ENCODE results near the gene TNPO1.

TNPO1 gene

DNA sequence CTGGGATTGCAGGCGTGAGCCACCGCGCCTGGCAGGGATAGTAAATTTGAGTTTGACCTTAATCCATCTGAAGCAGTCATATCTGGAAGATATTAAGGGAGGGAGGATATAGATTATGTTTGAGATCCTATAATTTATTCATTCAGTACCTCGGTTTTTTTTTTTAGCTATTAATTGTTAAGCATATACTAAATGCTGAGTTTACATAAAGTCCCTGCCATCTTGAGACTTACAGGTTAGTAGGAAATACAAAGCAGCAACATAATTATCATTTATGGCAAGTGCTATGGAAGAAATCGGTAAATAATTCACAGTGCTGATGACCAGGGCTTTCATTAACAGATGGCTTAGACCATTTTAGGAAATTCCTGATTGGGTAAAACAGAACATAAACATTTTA, 72.9 kb downstream of the TNPO1 start:
- no peak for DNase-seq
- Histone ChIP-seq H2BK120ac (ENCODE audit: low read depth, low read length) (no peak overlapping the region), H3K79me2 (ENCODE audit: control insufficient read depth, insufficient read depth, low read length) (no peaks in the 10 kb centered on the region), H2BK15ac (replicated peaks; ENCODE audit: low read depth) (no peak overlapping the region), H3K18ac (ENCODE audit: low read length) (no peak overlapping the region), H3K4me1 (ENCODE audit: control insufficient read depth, low read depth, low read length) (no peaks in the 10 kb centered on the region), H2BK5ac (ENCODE audit: low read length) (no peak overlapping the region), H3K27me3 (ENCODE audit: insufficient read depth, low read length, poor library complexity) (no peaks in the 10 kb centered on the region), H4K5ac (ENCODE audit: low read length) (no peak overlapping the region), H4K8ac (ENCODE audit: low read depth, low read length) (no peak overlapping the region), H3K36me3 (ENCODE audit: control insufficient read depth, insufficient read depth, low read length) (peaks cover 2% of the 10 kb centered on the region), H3K56ac (ENCODE audit: low read length) (no peak overlapping the region), H3K4ac (ENCODE audit: low read depth, low read length) (no peak overlapping the region), H3K4me3 (ENCODE audit: low read length) (no peak overlapping the region), H3K79me1 (ENCODE audit: low read length) (peaks cover 4% of the 10 kb centered on the region), H3K9ac (ENCODE audit: low read length) (no peak overlapping the region), H3K23ac (ENCODE audit: low read length) (no peak overlapping the region), H2AK5ac (ENCODE audit: low read length) (no peak overlapping the region), H3K4me2 (ENCODE audit: low read length) (no peak overlapping the region), H3K27ac (ENCODE audit: low read depth, low read length) (no peak overlapping the region)
- no CpG with 5 or more reads among the region's 5 CpGs for WGBS (ENCODE audit: extremely low coverage, insufficient coverage, low lambda C conversion rate)

DNA sequence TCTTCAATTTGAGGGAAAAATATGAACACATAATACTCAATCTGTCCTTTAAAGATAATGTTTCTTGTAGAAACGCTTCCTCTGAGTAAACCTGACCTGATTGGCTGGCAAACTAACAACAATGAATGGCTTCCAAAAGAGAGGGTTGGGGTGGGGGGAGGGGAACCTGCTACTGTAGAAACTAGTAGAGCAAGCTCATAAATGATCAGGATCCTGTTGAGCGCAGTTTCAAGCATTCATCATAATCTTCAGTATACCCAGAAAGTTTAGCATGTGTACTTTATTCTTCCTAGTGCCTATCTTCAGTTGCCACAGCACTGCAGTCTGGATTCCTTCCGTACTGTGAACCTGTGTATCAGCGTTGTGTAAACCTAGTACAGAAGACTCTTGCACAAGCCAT, 76.4 kb downstream of the TNPO1 start:
- H3K56ac ChIP-seq (ENCODE audit: low read length): no peak overlapping the region
- peaks cover 4% of the 10 kb centered on the region for H3K79me1 ChIP-seq (ENCODE audit: low read length)
- no peak for DNase-seq
- H2BK120ac ChIP-seq (ENCODE audit: low read depth, low read length): no peak overlapping the region
- H3K23ac ChIP-seq (ENCODE audit: low read length): no peak overlapping the region
- H2AK5ac ChIP-seq (ENCODE audit: low read length): no peak overlapping the region
- H2BK5ac ChIP-seq (ENCODE audit: low read length): no peak overlapping the region
- no peak overlapping the region for H3K27ac ChIP-seq (ENCODE audit: low read depth, low read length)
- H4K8ac ChIP-seq (ENCODE audit: low read depth, low read length): no peak overlapping the region
- H3K9ac ChIP-seq (ENCODE audit: low read length): no peak overlapping the region
- no peak overlapping the region for H2BK15ac ChIP-seq (replicated peaks; ENCODE audit: low read depth)
- H3K4ac ChIP-seq (ENCODE audit: low read depth, low read length): no peak overlapping the region
- WGBS (ENCODE audit: extremely low coverage, insufficient coverage, low lambda C conversion rate): no CpG with 5 or more reads among the region's 4 CpGs
- H3K79me2 ChIP-seq (ENCODE audit: control insufficient read depth, insufficient read depth, low read length): no peaks in the 10 kb centered on the region
- H3K27me3 ChIP-seq (ENCODE audit: insufficient read depth, low read length, poor library complexity): no peaks in the 10 kb centered on the region
- peaks cover 2% of the 10 kb centered on the region for H3K36me3 ChIP-seq (ENCODE audit: control insufficient read depth, insufficient read depth, low read length)
- H3K18ac ChIP-seq (ENCODE audit: low read length): no peak overlapping the region
- H4K5ac ChIP-seq (ENCODE audit: low read length): no peak overlapping the region
- no peak overlapping the region for H3K4me2 ChIP-seq (ENCODE audit: low read length)
- no peaks in the 10 kb centered on the region for H3K4me1 ChIP-seq (ENCODE audit: control insufficient read depth, low read depth, low read length)
- H3K4me3 ChIP-seq (ENCODE audit: low read length): no peak overlapping the region

DNA sequence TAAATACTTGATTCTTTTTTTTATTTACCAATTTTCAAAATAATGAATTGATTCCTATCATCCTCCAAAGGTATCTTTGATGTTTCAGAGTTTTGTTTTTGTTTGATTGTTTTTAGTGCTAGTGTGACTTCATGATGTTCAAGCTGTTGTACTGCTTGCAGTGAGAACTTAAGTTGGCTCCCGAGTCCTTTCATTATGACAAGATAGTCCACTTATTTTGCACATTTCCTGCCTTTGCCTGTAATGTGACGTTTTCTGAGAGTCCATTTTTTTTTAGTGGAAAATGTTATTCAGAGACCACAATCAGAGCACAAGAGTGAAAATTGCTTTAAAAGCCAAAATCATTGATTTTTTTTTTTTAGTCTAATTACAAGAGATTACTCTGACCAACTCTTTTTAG, 79.3 kb downstream of the TNPO1 start:
- H3K9ac ChIP-seq (ENCODE audit: low read length): no peak overlapping the region
- no peak overlapping the region for H3K4ac ChIP-seq (ENCODE audit: low read depth, low read length)
- no CpG with 5 or more reads among the region's 2 CpGs for WGBS (ENCODE audit: extremely low coverage, insufficient coverage, low lambda C conversion rate)
- no peak for DNase-seq
- no peak overlapping the region for H4K5ac ChIP-seq (ENCODE audit: low read length)
- H2BK5ac ChIP-seq (ENCODE audit: low read length): no peak overlapping the region
- H2AK5ac ChIP-seq (ENCODE audit: low read length): no peak overlapping the region
- H2BK120ac ChIP-seq (ENCODE audit: low read depth, low read length): no peak overlapping the region
- H3K36me3 ChIP-seq (ENCODE audit: control insufficient read depth, insufficient read depth, low read length): no peaks in the 10 kb centered on the region
- no peak overlapping the region for H3K56ac ChIP-seq (ENCODE audit: low read length)
- no peak overlapping the region for H3K27ac ChIP-seq (ENCODE audit: low read depth, low read length)
- no peaks in the 10 kb centered on the region for H3K27me3 ChIP-seq (ENCODE audit: insufficient read depth, low read length, poor library complexity)
- no peak overlapping the region for H3K4me3 ChIP-seq (ENCODE audit: low read length)
- H3K79me2 ChIP-seq (ENCODE audit: control insufficient read depth, insufficient read depth, low read length): no peaks in the 10 kb centered on the region
- no peak overlapping the region for H3K4me2 ChIP-seq (ENCODE audit: low read length)
- H3K79me1 ChIP-seq (ENCODE audit: low read length): no peaks in the 10 kb centered on the region
- no peak overlapping the region for H2BK15ac ChIP-seq (replicated peaks; ENCODE audit: low read depth)
- H3K23ac ChIP-seq (ENCODE audit: low read length): no peak overlapping the region
- no peak overlapping the region for H4K8ac ChIP-seq (ENCODE audit: low read depth, low read length)
- H3K18ac ChIP-seq (ENCODE audit: low read length): no peak overlapping the region
- no peaks in the 10 kb centered on the region for H3K4me1 ChIP-seq (ENCODE audit: control insufficient read depth, low read depth, low read length)

DNA sequence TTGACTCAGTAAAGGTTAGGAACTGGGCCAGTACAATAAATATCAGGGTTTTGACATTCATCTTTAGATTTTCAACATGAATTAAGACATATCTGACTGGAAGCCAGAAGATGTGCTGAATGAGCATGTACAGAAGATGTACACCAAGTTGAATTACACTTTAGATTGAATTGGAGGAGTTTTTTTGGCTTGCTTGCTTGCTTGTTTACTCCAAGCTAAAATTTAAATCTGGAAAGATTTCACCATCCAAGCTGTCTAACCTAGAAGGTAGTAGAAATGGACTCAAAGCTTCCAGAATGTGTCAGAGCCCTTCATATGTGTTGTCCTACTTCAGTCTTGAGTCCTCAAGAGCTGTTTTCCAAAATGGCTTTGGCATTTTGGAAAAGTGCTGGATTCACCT, 90.3 kb downstream of the TNPO1 start:
- H3K4ac ChIP-seq (ENCODE audit: low read depth, low read length): no peak overlapping the region
- no peak overlapping the region for H2BK5ac ChIP-seq (ENCODE audit: low read length)
- H3K27ac ChIP-seq (ENCODE audit: low read depth, low read length): no peak overlapping the region
- H4K8ac ChIP-seq (ENCODE audit: low read depth, low read length): no peak overlapping the region
- no peak for DNase-seq
- H3K36me3 ChIP-seq (ENCODE audit: control insufficient read depth, insufficient read depth, low read length): peaks cover 4% of the 10 kb centered on the region
- no peak overlapping the region for H2BK15ac ChIP-seq (replicated peaks; ENCODE audit: low read depth)
- no peaks in the 10 kb centered on the region for H3K79me1 ChIP-seq (ENCODE audit: low read length)
- H3K79me2 ChIP-seq (ENCODE audit: control insufficient read depth, insufficient read depth, low read length): no peaks in the 10 kb centered on the region
- H3K18ac ChIP-seq (ENCODE audit: low read length): no peak overlapping the region
- no peak overlapping the region for H3K4me2 ChIP-seq (ENCODE audit: low read length)
- no peak overlapping the region for H3K56ac ChIP-seq (ENCODE audit: low read length)
- no peaks in the 10 kb centered on the region for H3K27me3 ChIP-seq (ENCODE audit: insufficient read depth, low read length, poor library complexity)
- no peak overlapping the region for H2BK120ac ChIP-seq (ENCODE audit: low read depth, low read length)
- no peak overlapping the region for H4K5ac ChIP-seq (ENCODE audit: low read length)
- no peak overlapping the region for H2AK5ac ChIP-seq (ENCODE audit: low read length)
- H3K4me1 ChIP-seq (ENCODE audit: control insufficient read depth, low read depth, low read length): no peaks in the 10 kb centered on the region
- no peak overlapping the region for H3K4me3 ChIP-seq (ENCODE audit: low read length)
- no peak overlapping the region for H3K23ac ChIP-seq (ENCODE audit: low read length)
- no peak overlapping the region for H3K9ac ChIP-seq (ENCODE audit: low read length)

DNA sequence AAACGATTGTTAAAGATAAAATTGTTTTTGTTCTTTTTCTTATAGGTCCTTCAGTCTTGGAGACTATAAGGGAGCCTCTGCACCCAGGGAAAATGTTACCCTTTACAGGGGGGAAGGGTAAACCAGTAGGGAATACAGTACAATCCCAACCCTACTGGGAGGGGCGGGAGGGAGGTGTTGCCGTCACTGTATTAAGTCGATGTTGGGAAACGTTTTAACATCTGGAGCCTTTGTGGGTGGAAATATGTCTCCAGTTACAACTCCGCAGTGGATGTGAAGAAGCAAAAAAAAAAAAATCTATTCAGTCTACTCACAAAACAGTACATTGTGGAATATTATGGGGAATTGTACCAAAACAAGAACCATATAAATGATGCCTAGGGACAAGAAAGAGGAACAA, 92.2 kb downstream of the TNPO1 start:
- Histone ChIP-seq H3K36me3 (ENCODE audit: control insufficient read depth, insufficient read depth, low read length) (peaks cover 4% of the 10 kb centered on the region), H3K4me3 (ENCODE audit: low read length) (no peak overlapping the region), H3K27ac (ENCODE audit: low read depth, low read length) (no peak overlapping the region), H2BK120ac (ENCODE audit: low read depth, low read length) (no peak overlapping the region), H2BK15ac (replicated peaks; ENCODE audit: low read depth) (no peak overlapping the region), H3K56ac (ENCODE audit: low read length) (no peak overlapping the region), H2AK5ac (ENCODE audit: low read length) (no peak overlapping the region), H3K4me2 (ENCODE audit: low read length) (no peak overlapping the region), H3K9ac (ENCODE audit: low read length) (no peak overlapping the region), H4K5ac (ENCODE audit: low read length) (no peak overlapping the region), H3K4me1 (ENCODE audit: control insufficient read depth, low read depth, low read length) (no peaks in the 10 kb centered on the region), H2BK5ac (ENCODE audit: low read length) (no peak overlapping the region), H3K23ac (ENCODE audit: low read length) (no peak overlapping the region), H3K27me3 (ENCODE audit: insufficient read depth, low read length, poor library complexity) (no peaks in the 10 kb centered on the region), H3K79me2 (ENCODE audit: control insufficient read depth, insufficient read depth, low read length) (no peaks in the 10 kb centered on the region), H4K8ac (ENCODE audit: low read depth, low read length) (no peak overlapping the region), H3K79me1 (ENCODE audit: low read length) (no peaks in the 10 kb centered on the region), H3K18ac (ENCODE audit: low read length) (no peak overlapping the region), H3K4ac (ENCODE audit: low read depth, low read length) (no peak overlapping the region)
- no CpG with 5 or more reads among the region's 6 CpGs for WGBS (ENCODE audit: extremely low coverage, insufficient coverage, low lambda C conversion rate)
- DNase-seq: no peak

DNA sequence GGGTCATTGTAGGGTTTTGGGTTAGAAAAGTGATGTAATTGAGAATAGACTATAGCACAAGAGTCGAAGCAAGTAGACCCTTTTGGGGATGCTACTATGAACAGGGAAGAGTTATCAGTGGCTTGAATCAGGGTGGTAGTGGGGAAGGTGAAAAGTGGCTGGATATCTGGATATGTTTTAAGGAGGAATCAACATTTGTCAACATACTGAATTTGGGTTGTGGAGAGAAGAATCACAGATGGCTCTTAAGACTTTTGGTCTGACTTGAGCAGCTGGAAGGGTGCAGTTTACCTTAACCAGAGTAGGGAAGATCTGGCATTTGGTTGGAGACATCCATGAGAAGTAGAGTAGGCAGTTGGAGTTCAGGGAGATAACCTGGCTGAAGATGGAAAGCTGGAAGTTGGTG, 100.9 kb downstream of the TNPO1 start:
- no peak overlapping the region for H3K27ac ChIP-seq (ENCODE audit: low read depth, low read length)
- WGBS (ENCODE audit: extremely low coverage, insufficient coverage, low lambda C conversion rate): no CpG with 5 or more reads among the region's 1 CpG

More for the DNA sequence above, 100.9 kb downstream of the TNPO1 start:
- no peak overlapping the region for H3K9ac ChIP-seq (ENCODE audit: low read length)
- no peak overlapping the region for H2BK5ac ChIP-seq (ENCODE audit: low read length)
- H3K23ac ChIP-seq (ENCODE audit: low read length): no peak overlapping the region
- H3K27me3 ChIP-seq (ENCODE audit: insufficient read depth, low read length, poor library complexity): no peaks in the 10 kb centered on the region
- H3K56ac ChIP-seq (ENCODE audit: low read length): no peak overlapping the region
- DNase-seq: no peak
- no peak overlapping the region for H2AK5ac ChIP-seq (ENCODE audit: low read length)
- no peak overlapping the region for H3K4me2 ChIP-seq (ENCODE audit: low read length)
- no peak overlapping the region for H4K5ac ChIP-seq (ENCODE audit: low read length)
- no peak overlapping the region for H3K18ac ChIP-seq (ENCODE audit: low read length)
- no peaks in the 10 kb centered on the region for H3K36me3 ChIP-seq (ENCODE audit: control insufficient read depth, insufficient read depth, low read length)
- no peaks in the 10 kb centered on the region for H3K79me2 ChIP-seq (ENCODE audit: control insufficient read depth, insufficient read depth, low read length)
- no peaks in the 10 kb centered on the region for H3K79me1 ChIP-seq (ENCODE audit: low read length)
- H4K8ac ChIP-seq (ENCODE audit: low read depth, low read length): no peak overlapping the region
- H3K4me1 ChIP-seq (ENCODE audit: control insufficient read depth, low read depth, low read length): no peaks in the 10 kb centered on the region
- H2BK120ac ChIP-seq (ENCODE audit: low read depth, low read length): no peak overlapping the region
- no peak overlapping the region for H3K4me3 ChIP-seq (ENCODE audit: low read length)
- H3K4ac ChIP-seq (ENCODE audit: low read depth, low read length): no peak overlapping the region
- H2BK15ac ChIP-seq (replicated peaks; ENCODE audit: low read depth): no peak overlapping the region
